Gastroesophageal sphincter (tissue), 2 donors: ENCODE results near the gene ZNF511.

Source experiments
- POLR2A ChIP-seq, 2 donors: fragments of 450-650 bp; IDR thresholded peaks; one replicate each; pipeline ENCODE4 v1.6.1; 2017; ENCODE audit warnings: antibody characterized with exemption in 2 of 2, mild to moderate bottlenecking in 2 of 2, moderate library complexity in 1 of 2
- POLR2AphosphoS5 ChIP-seq: sonication (generic); formaldehyde crosslinking; IDR thresholded peaks from one replicate; pipeline ENCODE4 v1.6.1; 2017; ENCODE audit warnings: antibody characterized with exemption

- TF ChIP-seq POLR2AphosphoS5, result no peak
- no peak for TF ChIP-seq POLR2A (IDR thresholded peaks at IDR 0.05)
These were observed 19.9 kb downstream of the ZNF511 start for GRCh38 chr10:133328358-133329343.
